HTERT RPE-1 (cell line): ENCODE measurements around the gene DNAJC6.
"Not testable (repeated sequence)": the region's sequence is repeated elsewhere in the genome, so short reads cannot be mapped to it uniquely, and the experiment has no call there.

ENCODE experiments used
- in situ Hi-C: fragments of 300-500 bp; cut with MboI; formaldehyde crosslinking; loops from 4 replicates; pipeline ENCODE4 v1.14.3; 2020; ENCODE audit warnings: low sequenced_read_pairs

Gene DNAJC6

DNA sequence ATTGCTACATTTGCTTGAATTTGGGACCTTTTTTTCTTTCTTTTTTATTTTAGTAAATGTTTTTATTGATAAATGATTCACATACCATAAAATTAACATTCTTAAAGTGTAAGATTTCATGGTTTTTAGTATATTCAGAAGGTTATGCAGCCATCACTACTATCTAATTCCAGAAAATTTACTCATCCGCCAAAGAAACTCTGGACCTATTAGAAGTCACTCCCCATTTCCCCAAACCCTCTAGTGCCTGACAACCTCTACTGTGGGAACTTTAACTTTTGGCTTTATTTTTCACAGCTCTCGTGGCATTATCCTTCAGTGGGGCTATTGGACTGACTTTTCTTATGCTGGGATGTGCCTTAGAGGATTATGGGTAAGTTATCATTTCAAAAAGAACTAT lies 115.7 kb downstream of the DNAJC6 start:
- in situ Hi-C loops = no loop called here

DNA sequence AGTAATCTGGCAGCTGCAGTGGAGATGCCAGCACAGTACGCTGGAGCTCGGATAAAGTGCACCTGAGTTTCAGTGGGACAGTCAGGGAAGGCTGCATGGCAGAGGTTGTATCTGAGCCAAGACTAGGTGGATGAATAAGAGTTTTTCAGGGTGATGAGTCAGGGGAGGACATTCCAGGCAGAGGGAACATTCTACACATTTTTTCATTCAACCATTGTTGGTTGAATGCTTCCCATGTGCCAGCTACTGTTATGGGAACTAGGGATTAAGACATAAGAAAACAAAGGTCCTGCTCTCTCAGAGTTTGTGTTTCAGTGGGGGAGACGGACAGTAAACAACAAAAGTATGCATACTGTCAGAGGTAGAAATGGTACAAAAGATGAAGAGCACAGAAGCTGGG lies 116.4 kb downstream of the DNAJC6 start:
- in situ Hi-C loops = no loop called here

DNA sequence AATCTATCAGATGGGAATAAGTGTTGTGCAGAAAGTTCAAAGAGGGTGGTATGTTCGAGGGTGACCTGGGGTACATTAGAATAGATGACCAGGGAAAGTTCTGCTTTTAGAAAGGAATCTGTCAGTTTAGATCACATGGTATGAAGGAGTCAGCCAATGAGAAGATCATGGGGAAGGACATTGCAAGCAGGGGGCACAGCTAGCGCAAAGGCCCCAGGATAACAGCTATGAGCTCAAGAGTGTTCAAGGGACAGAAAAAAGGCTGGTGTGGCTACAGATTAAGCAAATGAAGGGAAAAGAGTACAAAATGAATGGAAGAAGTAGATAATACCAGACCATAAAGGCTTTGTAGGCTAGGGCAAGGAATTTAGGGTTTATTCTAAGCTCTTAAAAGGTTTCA lies 119.7 kb downstream of the DNAJC6 start:
- in situ Hi-C loops = no loop called here

DNA sequence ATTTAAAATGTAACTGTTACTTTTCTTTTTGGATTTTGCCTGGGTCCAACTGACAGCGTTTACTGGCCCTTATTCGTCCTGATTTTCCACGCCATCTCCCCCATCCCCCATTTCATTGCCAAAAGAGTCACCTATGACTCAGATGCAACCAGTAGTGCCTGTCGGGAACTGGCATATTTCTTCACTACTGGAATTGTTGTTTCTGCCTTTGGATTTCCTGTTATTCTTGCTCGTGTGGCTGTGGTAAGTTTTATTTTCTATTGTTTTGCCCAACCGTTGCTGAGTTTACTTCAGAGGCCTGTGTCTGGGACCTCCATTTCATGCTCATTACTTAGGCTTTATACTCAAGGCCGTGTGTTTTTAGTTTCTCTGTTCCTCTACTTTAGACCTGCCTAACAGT lies 120.5 kb downstream of the DNAJC6 start:
- in situ Hi-C loops = no loop called here

DNA sequence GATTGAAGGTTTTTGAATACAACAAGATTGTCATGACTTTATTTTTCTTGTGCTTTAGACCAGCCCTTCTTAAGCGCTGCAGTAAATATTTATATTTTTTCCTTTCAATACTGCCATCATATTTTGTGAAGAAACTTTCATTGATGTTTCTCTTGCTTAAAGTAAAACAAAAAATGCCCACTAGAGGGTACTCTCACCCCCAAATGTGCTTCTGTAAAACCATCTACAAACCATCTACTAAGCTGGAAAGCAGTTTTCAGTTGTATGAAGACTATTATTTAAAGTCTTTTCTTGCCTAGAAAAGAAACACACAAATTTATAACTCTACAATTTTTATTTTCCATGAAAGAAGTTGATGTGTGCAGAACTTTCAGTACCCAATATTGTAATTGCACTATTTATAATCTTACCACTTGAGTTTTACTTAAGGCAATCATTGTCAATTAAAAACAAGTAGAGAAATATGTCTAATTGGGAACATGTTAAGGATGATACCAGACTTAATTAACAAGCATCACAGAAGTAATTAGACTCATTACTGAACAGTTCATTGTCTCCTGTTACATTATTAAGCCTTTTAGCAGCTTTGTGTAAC lies 121.9 kb downstream of the DNAJC6 start:
- in situ Hi-C loops = no loop called here

DNA sequence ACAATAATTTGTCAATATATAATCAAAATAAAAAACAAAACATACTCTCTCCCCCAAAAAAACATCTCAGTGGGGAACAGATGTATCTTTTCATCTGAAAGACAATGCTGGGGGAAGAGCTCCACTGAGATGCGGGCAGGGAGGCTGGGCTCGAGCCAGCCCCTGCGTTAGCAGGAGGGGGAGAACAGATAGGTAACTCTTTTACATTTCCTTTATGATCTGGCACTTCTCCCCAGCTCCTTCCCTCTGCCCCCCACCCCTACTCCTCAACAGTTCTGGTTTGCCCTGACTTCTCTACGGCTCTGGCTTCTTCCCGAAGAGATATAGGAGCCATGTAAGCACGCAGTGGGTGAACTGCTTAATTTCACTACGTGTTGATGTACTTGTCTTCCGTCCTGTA lies 123.6 kb downstream of the DNAJC6 start:
- in situ Hi-C loops = no loop called here

DNA sequence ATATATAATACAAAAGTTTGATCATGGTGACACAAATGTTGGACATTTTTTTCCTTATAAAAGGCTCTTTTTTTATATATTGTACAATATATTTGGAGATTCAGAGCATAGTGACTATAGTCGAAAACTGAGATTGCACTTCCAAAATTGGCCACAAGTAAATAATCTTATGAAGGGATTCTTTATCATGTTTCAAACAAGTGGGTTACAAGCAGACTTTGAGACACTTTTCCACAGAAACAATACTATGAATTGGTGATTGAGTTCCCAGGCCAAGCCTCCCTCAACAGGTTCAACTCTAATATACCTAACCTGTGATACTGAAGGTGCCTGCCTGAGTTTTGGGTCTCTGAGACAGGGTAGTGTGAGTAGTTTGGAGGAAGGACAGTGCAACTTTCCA lies 124.9 kb downstream of the DNAJC6 start:
- in situ Hi-C loops = no loop called here

DNA sequence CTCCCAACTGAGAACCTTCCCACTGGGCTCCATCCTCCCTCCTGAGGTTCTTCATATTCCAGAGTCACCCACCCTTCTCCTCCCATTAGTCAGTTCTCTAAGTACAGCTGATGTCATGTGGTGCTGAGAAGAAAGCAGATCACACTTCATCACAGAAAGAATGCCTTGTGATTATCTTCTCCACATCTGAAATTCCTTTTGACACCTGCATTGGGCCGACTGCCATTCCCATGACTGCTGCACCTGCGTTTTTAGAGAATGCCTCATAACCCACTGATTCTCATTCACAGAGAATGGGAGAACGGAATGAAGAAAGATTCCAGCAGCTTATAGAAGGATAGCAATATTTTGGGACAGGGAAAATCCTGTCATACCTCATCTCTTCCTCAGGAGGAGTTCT lies 125.4 kb downstream of the DNAJC6 start:
- in situ Hi-C loops = no loop called here

DNA sequence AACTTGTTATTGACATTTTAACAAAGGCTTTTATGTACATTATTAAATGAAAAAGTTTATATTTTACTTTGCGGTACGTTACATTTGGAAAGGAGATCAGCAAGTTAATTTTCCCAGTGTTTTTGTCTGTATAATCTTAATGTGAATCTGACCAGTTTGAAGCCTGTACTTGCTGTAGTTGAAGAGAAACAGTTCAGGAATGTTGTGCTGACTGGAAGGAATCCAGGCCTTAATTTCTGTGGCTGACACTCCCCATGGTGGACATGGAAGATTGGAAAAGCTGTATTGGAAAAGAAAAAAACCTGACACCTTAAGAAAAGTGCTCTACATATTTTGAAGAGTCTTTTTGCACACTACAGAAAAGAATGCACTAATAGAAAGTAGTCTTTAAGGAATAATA lies 126.6 kb downstream of the DNAJC6 start:
- in situ Hi-C loops = no loop called here

DNA sequence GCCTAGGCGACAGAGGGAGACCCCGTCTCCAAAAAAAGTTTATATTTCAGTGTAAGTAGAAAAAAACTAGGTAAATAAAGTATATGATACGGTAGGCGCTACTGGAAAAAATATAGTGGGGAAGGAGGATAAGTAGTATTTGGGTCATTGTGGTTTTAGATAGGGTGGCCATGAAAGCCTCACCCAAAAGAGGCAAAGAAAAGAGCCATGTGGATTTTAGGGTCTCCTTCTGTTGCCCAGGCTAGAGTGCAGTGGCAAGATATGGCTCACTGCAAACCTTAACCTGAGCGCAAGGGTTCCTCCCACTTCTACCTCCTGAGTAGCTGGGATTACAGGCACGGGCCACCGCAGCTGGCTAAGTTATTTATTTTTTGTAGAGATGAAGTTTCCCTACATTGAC lies 128.3 kb downstream of the DNAJC6 start:
- in situ Hi-C loops = no loop called here

DNA sequence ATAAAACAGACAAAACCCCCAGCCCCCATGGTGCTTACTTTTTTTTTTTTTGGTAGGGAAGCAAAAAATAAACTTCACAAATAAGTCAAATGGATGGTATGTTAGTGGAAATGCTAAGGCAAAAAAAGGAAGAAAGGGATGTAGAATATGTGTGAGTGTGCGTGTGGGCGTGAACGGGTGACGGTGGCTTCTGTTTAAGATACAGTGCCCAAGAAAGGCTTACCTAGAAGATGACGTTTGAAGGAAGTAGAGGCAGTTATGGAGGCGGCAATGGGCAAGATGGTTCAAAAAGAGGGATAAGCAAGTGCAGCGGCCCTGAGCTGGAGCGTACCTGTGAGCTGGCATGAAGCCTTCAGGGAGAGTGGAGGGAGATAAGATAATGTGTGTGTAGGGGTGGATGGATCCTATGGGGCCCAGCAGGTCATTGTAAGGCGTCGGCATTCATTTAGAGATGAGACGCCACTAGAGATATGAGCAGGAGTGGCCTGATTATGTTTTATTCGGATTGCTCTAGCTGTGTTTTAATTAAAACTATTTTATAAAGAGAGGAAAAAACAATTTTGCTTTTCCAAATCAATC lies 131.1 kb downstream of the DNAJC6 start:
- in situ Hi-C loops = no loop called here

DNA sequence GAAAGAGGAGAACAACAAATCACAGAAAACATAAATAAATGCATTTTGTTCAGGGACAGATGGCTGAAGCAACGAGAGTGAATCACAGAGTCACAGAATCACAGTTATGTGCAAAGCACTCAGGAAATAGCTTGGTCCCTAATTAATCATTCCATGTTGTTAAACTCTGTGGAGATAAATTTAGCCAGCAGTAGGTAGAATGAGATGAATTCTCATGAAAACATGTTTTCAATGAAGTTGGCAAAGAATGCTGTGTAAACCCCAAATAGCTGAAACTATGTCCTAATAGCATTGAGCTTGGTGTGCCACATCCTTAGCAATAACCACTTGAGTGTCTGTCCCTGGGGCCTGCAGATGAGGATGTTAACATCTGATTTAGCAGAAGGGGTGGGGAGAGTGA lies 131.6 kb downstream of the DNAJC6 start:
- in situ Hi-C loops = no loop called here

DNA sequence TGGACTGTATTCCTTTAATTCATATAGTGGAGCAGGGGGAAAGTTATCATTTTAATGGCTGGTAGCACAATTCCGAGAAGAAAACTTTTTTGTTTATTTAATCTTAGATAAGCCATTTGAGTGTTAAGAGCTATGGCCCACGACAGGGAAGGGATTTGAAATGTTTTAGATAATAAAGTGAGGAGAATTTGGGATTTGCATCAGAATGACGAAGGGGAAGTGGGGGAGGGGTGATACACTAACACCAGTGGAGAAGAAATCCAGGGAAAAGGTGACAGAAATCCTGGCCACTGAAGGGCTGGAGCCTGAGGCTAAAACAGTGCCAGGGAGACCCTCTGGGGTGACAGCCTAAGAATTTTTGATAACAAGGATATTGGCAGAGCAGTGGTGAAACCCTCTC lies 132.1 kb downstream of the DNAJC6 start:
- in situ Hi-C loops = no loop called here

DNA sequence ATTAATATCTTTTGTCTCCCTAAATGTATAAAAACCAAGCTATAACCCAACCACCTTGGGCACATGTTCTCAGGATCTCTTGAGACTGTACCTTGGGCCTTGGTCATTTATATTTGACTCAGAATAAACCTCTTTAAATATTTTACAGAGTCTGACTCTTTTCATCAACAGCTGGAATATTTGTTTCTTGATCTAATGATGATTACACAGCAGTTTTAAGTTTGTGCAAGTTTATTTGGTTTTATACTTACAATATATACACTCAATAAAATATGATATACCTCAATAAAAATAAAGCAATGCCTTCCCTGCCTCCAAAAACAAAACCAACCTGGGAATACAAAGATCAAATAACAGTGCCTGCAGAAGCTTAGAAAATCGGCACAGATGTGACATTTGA lies 133.1 kb downstream of the DNAJC6 start:
- in situ Hi-C loops = no loop called here

DNA sequence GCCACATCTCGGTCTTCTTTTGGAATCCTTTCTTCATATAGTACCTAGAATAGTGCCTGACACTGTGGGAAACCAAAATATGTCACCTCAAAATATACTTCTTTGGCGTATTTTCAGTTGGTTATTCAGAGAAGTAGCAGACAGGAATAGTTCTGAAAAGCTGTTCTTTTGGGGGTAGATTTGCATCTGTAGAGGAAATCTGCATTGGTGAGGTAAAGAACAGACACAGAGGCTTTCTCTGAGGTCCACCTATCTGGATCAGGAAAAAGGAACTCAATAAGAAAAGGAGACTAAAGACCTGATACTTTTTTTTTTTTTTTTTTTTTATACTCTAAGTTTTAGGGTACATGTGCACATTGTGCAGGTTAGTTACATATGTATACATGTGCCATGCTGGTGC lies 134.3 kb downstream of the DNAJC6 start:
- in situ Hi-C loops = no loop called here

DNA sequence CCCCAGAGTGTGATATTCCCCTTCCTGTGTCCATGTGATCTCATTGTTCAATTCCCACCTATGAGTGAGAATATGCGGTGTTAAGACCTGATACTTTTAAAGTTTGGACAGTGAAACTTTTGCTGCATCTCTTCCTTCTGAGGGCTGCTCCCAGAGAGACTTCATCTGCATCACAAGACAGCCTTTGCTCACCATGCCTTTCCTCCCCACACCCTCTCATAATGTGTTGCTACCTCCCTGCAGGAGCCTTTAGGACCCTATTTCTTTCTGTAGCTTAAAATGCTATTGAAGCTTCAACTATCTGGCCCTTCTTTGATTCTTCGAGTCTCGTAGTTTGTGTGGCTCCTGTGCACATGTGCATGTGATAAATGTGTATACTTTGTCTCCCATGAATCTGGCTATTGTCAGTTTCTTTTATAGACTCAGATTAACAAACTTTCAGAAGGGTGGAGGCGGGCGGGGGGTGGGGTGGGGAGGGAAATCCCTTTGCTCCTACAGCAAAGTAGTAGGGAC lies 134.8 kb downstream of the DNAJC6 start:
- in situ Hi-C loops = no loop called here

DNA sequence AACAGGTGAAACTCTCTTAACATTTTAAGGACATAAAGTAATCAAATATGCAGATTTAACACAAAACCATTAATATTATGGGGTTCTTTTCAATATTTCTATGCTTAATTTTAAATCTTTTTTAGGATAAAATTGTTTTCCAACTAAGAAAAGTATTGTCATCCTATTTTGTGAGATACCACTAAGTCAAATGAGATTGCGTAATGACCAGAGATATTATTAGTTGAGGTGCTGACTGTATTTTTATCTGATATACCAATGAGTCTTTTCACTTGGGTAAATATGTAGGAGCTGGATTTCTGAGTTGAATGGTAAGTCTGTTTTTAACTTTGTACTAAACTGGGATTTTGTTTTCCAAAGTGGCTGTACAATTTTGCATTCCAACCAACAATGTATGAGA lies 136.5 kb downstream of the DNAJC6 start:
- in situ Hi-C loops = no loop called here

DNA sequence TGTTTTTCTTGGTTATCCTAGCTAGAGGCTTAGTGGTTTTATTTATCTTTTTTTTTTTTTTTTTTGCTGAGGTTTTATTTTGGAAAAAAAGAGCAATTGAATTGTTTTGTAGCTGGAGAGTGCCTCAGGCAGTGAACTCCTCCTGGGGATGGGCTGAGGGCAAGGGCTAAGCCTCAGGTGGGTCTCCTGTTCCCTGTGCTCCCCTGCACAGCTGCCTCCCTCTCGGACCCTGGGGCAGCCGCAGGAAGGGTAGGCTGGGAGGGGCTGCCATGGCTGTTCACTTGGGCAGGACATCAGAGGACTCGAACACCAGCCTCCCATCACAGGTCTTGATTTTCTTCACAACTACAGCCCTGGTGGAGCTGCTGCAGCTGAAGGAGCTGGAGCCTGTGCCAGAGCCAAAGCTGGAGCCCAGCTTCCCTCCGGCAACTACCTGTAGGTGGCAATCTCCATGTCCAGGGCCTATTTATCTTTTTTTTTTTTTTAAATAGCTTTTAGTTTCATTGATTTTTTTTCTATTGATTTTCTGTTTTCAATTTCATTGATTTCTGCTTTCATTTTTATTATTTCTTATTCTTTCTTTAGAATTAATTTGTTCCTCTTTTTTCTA lies 140.0 kb downstream of the DNAJC6 start:
- in situ Hi-C loops = no loop called here

DNA sequence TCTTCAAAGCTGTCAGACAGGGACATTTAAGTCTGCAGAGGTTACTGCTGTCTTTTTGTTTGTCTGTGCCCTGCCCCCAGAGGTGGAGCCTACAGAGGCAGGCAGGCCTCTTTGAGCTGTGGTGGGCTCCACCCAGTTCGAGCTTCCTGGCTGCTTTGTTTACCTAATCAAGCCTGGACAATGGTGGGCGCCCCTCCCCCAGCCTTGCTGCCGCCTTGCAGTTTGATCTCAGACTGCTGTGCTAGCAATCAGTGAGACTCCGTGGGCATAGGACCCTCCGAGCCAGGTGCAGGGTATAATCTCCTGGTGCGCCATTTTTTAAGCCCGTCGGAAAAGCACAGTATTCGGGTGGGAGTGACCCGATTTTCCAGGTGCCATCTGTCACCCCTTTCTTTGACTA lies 146.3 kb downstream of the DNAJC6 start:
- in situ Hi-C loops = not testable (repeated sequence)

DNA sequence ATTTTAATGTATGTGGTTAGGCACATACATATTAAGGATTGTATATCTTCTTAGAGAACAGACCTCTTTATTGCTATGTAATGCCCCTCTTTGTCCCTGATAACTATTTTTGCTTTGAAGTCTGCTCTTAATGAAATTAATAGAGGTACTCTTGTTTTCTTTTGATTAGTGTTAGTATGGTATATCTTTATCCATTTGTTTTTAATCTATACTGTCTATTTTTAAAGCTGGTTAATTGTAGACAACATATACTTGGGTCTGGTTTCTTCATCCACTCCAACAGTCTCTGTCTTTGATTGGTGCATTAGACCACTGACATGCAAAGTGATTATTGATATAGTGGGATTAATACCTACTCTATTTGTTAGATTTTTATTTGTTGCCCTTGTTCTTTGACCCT lies 147.1 kb downstream of the DNAJC6 start:
- in situ Hi-C loops = no loop called here

DNA sequence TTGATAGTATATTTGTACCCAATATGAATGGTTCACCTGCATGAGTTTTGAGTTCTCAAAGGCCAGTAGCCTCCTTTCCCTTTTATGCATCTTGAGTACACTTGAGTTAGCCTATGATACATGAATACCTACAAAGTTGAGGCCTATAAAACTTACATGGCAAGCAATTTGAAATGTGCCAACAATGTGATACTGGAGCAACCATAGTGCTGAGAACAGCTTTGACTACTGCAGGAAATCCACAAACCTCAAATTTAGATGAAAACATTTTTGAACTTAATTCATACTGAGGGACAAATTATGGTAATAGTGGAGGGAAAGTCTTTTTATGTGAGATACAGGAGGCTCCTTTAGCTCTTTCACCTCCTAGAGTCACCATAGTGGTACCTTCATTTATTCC lies 148.5 kb downstream of the DNAJC6 start:
- in situ Hi-C loops = no loop called here

DNA sequence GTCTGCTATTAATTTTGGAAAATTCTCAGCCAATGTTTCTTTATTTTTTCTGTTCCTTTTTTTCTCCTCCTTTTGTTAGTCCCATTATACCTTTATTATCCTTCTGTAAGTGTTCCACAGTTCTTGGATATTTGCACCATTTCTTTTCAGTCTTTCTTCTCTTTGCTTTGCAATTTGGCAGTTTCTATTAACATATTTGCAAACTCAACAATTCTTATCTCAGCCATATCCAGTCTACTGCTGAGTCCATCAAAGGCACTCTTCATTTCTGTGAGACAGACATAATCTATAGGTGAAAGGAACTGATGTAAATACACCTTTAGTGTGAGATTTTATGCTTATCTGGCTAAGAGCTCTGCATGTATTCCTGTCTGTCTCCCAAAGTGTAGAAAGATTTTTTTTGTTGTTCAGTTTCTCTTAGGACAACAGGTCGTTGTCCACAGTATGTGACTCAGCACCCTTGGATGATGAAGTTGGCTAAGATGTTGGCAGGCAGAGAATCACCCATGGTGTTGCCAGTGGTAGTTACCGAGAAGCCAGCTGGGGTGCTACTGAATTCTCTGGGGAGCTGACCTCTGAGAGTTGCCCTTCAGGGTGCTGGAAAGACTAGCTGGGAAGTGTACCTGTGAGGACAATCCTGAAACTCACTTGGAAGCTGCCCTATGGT lies 149.5 kb downstream of the DNAJC6 start:
- in situ Hi-C loops = no loop called here
